Caki2 (cell line): ENCODE data around the gene EGFL8. TPM values are rescaled to one million over a fixed set of nuclear protein-coding genes. Genes with fewer than 3 reads are reported as not detected.
"Not testable (repeated sequence)": the region's sequence is repeated elsewhere in the genome, so short reads cannot be mapped to it uniquely, and the experiment has no call there.

Source experiments
- DNase-seq: peaks from one replicate; pipeline ENCODE4 v3.0.0-alpha.2; 2015; ENCODE audit warnings: low read depth
- in situ Hi-C: cut with HindIII; loops from 2 replicates; pipeline ENCODE4 v1.10.0; 2016; ENCODE audit warnings: low sequenced_read_pairs, low pct_unique_long_range_greater_than_20kb, mixed read lengths
- total RNA-seq: library from RNA; depleted of rRNA; stranded (reverse); fragments of >200 nt; shearing (Covaris generic); gene quantifications from 2 replicates; pipeline ENCODE4 v1.2.3, GENCODE V29; 2014; ENCODE audit warnings: low replicate concordance

Gene EGFL8
- total RNA-seq, 1 experiment from 2014 or later: 1.5 TPM

- in situ Hi-C loops: no loop called here
- peak; percentile 89 for DNase-seq
Observed at GRCh38 chr6:32190054-32190851, 25.9 kb downstream of the EGFL8 start, which contains the start of gene PBX2. PBX2 (minus strand) TSS chr6:32190202; CDS start chr6:32189915, 287 bp downstream.

GRCh38 chr6:32190911-32191677 lies 26.7 kb downstream of the EGFL8 start:
- in situ Hi-C loops: no loop called here

GRCh38 chr6:32191696-32192607 lies 27.6 kb downstream of the EGFL8 start:
- no peak for DNase-seq
- in situ Hi-C loops: no loop called here

More at GRCh38 chr6:32190911-32191677, 26.7 kb downstream of the EGFL8 start:
- no peak for DNase-seq

GRCh38 chr6:32192608-32193039 lies 28.2 kb downstream of the EGFL8 start, which contains the start of gene GPSM3:
GPSM3 (minus strand) TSS chr6:32192643; CDS start chr6:32192513, 130 bp downstream.
- in situ Hi-C loops: no loop called here
- DNase-seq: no peak

- DNase-seq, in situ Hi-C loops: not testable (repeated sequence)
Observed at GRCh38 chr6:32193096-32193495, 28.7 kb downstream of the EGFL8 start.

GRCh38 chr6:32194388-32194787 lies 30.0 kb downstream of the EGFL8 start:
- no peak for DNase-seq
- in situ Hi-C loops: no loop called here

- in situ Hi-C loops: no loop called here
- DNase-seq: no peak
Observed at GRCh38 chr6:32194825-32195651, 30.6 kb downstream of the EGFL8 start.

GRCh38 chr6:32195652-32195901 lies 31.2 kb downstream of the EGFL8 start:
- in situ Hi-C loops: no loop called here
- peak; percentile 100 for DNase-seq

GRCh38 chr6:32195902-32196681 lies 31.7 kb downstream of the EGFL8 start:
- in situ Hi-C loops: no loop called here
- DNase-seq: peak; percentile 69

GRCh38 chr6:32196682-32197616 lies 32.6 kb downstream of the EGFL8 start:
- in situ Hi-C loops: no loop called here
- no peak for DNase-seq

GRCh38 chr6:32198345-32198696 lies 33.9 kb downstream of the EGFL8 start:
- DNase-seq: no peak
- in situ Hi-C loops: no loop called here

GRCh38 chr6:32198866-32199265 lies 34.5 kb downstream of the EGFL8 start:
- in situ Hi-C loops: no loop called here
- no peak for DNase-seq

- no peak for DNase-seq
- in situ Hi-C loops: no loop called here
Observed at GRCh38 chr6:32200711-32201475, 36.5 kb downstream of the EGFL8 start.

GRCh38 chr6:32202186-32202585 lies 37.8 kb downstream of the EGFL8 start:
- in situ Hi-C loops: no loop called here
- no peak for DNase-seq

GRCh38 chr6:32203426-32204267 lies 39.3 kb downstream of the EGFL8 start:
- no peak for DNase-seq

More at GRCh38 chr6:32203426-32204267, 39.3 kb downstream of the EGFL8 start:
- in situ Hi-C loops: no loop called here
